Prostate gland (tissue), 2 donors: ENCODE measurements around the gene SLC12A5.

Experiments used
- POLR2A ChIP-seq: fragments of 450-650 bp; IDR thresholded peaks from one replicate; pipeline ENCODE4 v1.6.1; 2016; ENCODE audit warnings: antibody characterized with exemption, mild to moderate bottlenecking
- POLR2AphosphoS5 ChIP-seq: sonication (generic); formaldehyde crosslinking; IDR thresholded peaks from one replicate; pipeline ENCODE4 v1.6.1; 2017; ENCODE audit warnings: antibody characterized with exemption
- TF ChIP-seq, protein P1 (sequence below), 4 experiments: fragments of 200-600 bp in 2 of 4; fragments of 450-650 bp in 2 of 4; sonication (generic) in 2 of 4; IDR thresholded peaks; 1 replicate in 3 of 4; 2 replicates in 1 of 4; pipeline ENCODE4 v1.5.1; 2016 to 2019; ENCODE audit warnings: antibody characterized with exemption in 4 of 4, mild to moderate bottlenecking in 2 of 4, moderate library complexity in 2 of 4

DNA sequence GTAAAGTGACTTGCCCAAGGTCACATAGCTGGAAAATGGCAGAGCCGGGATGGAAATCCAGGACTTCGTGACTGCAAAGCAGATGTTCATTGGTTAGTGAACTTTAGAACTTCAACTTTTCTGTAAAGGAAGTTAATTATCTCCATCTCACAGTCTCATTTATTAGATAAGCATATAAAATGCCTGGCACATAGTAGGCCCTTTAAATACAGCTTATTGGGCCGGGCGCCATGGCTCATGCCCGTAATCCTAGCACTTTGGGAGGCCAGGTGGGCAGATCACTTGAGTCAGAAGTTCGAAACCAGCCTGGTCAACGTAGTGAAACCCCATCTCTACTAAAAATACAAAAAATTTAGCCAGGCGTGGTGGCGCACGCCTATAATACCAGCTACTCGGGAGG lies 22.1 kb upstream of the SLC12A5 start:
- TF ChIP-seq, protein P1, sequence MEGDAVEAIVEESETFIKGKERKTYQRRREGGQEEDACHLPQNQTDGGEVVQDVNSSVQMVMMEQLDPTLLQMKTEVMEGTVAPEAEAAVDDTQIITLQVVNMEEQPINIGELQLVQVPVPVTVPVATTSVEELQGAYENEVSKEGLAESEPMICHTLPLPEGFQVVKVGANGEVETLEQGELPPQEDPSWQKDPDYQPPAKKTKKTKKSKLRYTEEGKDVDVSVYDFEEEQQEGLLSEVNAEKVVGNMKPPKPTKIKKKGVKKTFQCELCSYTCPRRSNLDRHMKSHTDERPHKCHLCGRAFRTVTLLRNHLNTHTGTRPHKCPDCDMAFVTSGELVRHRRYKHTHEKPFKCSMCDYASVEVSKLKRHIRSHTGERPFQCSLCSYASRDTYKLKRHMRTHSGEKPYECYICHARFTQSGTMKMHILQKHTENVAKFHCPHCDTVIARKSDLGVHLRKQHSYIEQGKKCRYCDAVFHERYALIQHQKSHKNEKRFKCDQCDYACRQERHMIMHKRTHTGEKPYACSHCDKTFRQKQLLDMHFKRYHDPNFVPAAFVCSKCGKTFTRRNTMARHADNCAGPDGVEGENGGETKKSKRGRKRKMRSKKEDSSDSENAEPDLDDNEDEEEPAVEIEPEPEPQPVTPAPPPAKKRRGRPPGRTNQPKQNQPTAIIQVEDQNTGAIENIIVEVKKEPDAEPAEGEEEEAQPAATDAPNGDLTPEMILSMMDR (IDR thresholded peaks at IDR 0.05), result no peak
- no peak for TF ChIP-seq POLR2A
- no peak for TF ChIP-seq POLR2AphosphoS5
